Measurements from ENCODE around the gene TRPM3.

Gene TRPM3

DNA sequence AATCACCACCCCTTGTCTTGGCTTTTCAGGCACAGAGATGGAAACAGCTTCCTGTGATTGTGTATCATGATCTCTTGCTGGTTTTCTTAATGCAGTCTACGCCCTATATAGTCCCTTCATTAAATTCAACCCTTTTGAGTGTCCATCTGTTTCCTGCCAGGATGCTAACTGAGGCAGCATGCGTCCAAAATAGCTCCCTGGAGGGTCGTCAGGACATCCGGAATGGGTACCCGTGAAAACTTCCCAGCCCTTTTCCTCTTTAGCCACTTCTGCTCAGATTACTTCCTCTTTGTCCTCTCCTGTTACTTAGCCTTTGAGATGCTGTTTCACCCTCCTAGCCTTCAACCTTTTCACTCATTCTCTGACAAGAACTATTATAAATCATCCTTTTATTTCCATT, 627.2 kb downstream of the TRPM3 start:
- H2AFZ ChIP-seq (ENCODE audit: insufficient read depth, low read length, poor library complexity) = no peak overlapping the region
- H3K36me3 ChIP-seq (ENCODE audit: control insufficient read depth in 1 of 2, insufficient read depth in 2 of 2, low read length in 2 of 2) = no peaks in the 10 kb centered on the region
- H2AK5ac ChIP-seq (ENCODE audit: low read length) = no peak overlapping the region
- no peak overlapping the region for H2BK5ac ChIP-seq (ENCODE audit: low read depth, low read length, poor library complexity)
- H3K79me1 ChIP-seq (ENCODE audit: low read length) = no peaks in the 10 kb centered on the region
- no peaks in the 10 kb centered on the region for H3K79me2 ChIP-seq (ENCODE audit: control insufficient read depth, insufficient read depth, low read length, poor library complexity)
- H3K18ac ChIP-seq (ENCODE audit: low read length) = no peak overlapping the region
- H3K14ac ChIP-seq (ENCODE audit: low read length) = no peak overlapping the region
- H4K12ac ChIP-seq (ENCODE audit: low read depth, low read length) = no peak overlapping the region
- H3K23ac ChIP-seq (ENCODE audit: low read length) = no peak overlapping the region
- no peak overlapping the region for H3K9ac ChIP-seq (ENCODE audit: low read length)
- no peak overlapping the region for H3K4me2 ChIP-seq (ENCODE audit: low read length)
- no peak overlapping the region for H4K91ac ChIP-seq (ENCODE audit: low read depth, low read length)
- no peak overlapping the region for H3K4ac ChIP-seq (ENCODE audit: low read depth, low read length)
- H2BK120ac ChIP-seq (ENCODE audit: insufficient read depth, low read length, poor library complexity) = no peak overlapping the region
- no peak overlapping the region for H3K27ac ChIP-seq (ENCODE audit: low read depth, low read length)
- no peak overlapping the region for H2BK12ac ChIP-seq (ENCODE audit: low read length)
- no peak overlapping the region for H4K8ac ChIP-seq (ENCODE audit: low read depth, low read length)
- no CpG with 5 or more reads among the region's 5 CpGs for WGBS (ENCODE audit: extremely low coverage, insufficient coverage, insufficient read length)
- no peak for DNase-seq
- no peaks in the 10 kb centered on the region for H3K4me1 ChIP-seq (ENCODE audit: control insufficient read depth in 1 of 2, insufficient read depth in 2 of 2, low read length in 2 of 2)
- H3K27me3 ChIP-seq (ENCODE audit: insufficient read depth, low read length) = no peaks in the 10 kb centered on the region
- H3K4me3 ChIP-seq (ENCODE audit: low read depth, low read length) = no peak overlapping the region
- H3K9me3 ChIP-seq (ENCODE audit: insufficient read depth, low read depth, low read length) = no peaks in the 10 kb centered on the region

DNA sequence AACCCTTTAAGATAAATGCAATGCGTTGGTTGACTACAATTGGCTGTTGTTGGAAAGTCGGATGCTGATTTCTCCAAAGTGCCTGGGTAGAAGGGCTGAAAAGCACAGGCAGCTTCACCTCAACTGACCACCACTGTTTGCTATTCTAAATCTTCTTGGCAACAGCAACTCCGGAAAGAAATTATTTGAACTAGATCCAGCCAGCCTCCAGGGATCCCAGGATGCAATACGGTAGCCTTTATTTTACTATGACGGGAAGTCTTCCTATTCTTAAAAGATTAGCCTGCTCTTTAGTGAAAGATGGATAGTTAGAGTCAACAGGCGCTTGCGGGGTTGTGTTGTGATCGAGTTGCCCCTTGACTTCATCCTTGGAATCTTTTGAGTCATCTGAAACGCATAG, 628.4 kb downstream of the TRPM3 start:
- Histone ChIP-seq H2AFZ (ENCODE audit: insufficient read depth, low read length, poor library complexity) (no peak overlapping the region), H3K9me3 (ENCODE audit: insufficient read depth, low read depth, low read length) (no peaks in the 10 kb centered on the region)

DNA sequence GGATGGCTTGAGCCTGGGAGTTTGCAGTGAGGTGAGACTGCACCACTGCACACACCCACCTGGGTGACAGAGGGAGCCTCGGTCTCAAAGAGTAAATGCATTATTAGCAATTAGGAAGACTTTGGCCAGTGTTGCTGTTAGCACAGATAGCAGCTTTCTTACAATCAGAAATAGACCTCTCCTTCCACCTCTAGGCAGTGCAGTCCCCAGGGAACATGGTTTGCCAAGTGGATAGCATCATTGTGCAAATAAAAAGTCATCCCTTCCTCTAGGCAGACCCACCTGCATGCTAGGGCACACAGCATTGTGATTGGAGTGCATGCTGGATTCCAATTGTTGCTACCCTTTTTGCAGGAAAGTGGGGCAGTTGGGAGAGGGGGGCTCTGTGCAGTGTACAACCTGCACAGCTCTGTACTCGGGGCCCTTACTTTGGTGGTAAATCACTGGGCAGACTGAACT, 629.1 kb downstream of the TRPM3 start:
- Histone ChIP-seq H3K4me2 (ENCODE audit: low read length) (no peak overlapping the region), H4K91ac (ENCODE audit: low read depth, low read length) (no peak overlapping the region), H3K4me1 (ENCODE audit: control insufficient read depth in 1 of 2, insufficient read depth in 2 of 2, low read length in 2 of 2) (no peaks in the 10 kb centered on the region), H2AFZ (ENCODE audit: insufficient read depth, low read length, poor library complexity) (no peak overlapping the region), H3K9me3 (ENCODE audit: insufficient read depth, low read depth, low read length) (no peaks in the 10 kb centered on the region), H3K27me3 (ENCODE audit: insufficient read depth, low read length) (no peaks in the 10 kb centered on the region), H2BK12ac (ENCODE audit: low read length) (no peak overlapping the region), H4K8ac (ENCODE audit: low read depth, low read length) (no peak overlapping the region), H3K79me1 (ENCODE audit: low read length) (no peaks in the 10 kb centered on the region), H3K36me3 (ENCODE audit: control insufficient read depth in 1 of 2, insufficient read depth in 2 of 2, low read length in 2 of 2) (no peaks in the 10 kb centered on the region), H4K12ac (ENCODE audit: low read depth, low read length) (no peak overlapping the region), H3K27ac (ENCODE audit: low read depth, low read length) (no peak overlapping the region), H2AK5ac (ENCODE audit: low read length) (no peak overlapping the region), H3K18ac (ENCODE audit: low read length) (no peak overlapping the region), H3K23ac (ENCODE audit: low read length) (no peak overlapping the region), H2BK120ac (ENCODE audit: insufficient read depth, low read length, poor library complexity) (no peak overlapping the region), H3K14ac (ENCODE audit: low read length) (no peak overlapping the region), H3K4ac (ENCODE audit: low read depth, low read length) (no peak overlapping the region), H3K79me2 (ENCODE audit: control insufficient read depth, insufficient read depth, low read length, poor library complexity) (no peaks in the 10 kb centered on the region), H3K4me3 (ENCODE audit: low read depth, low read length) (no peak overlapping the region), H2BK5ac (ENCODE audit: low read depth, low read length, poor library complexity) (no peak overlapping the region), H3K9ac (ENCODE audit: low read length) (no peak overlapping the region)
- WGBS (ENCODE audit: extremely low coverage, insufficient coverage, insufficient read length) = no CpG with 5 or more reads among the region's 2 CpGs
- no peak for DNase-seq

More for the DNA sequence above, 628.4 kb downstream of the TRPM3 start:
- no CpG with 5 or more reads among the region's 9 CpGs for WGBS (ENCODE audit: extremely low coverage, insufficient coverage, insufficient read length)
- H3K27ac ChIP-seq (ENCODE audit: low read depth, low read length) = no peak overlapping the region
- no peak overlapping the region for H4K91ac ChIP-seq (ENCODE audit: low read depth, low read length)
- H3K14ac ChIP-seq (ENCODE audit: low read length) = no peak overlapping the region
- H2BK120ac ChIP-seq (ENCODE audit: insufficient read depth, low read length, poor library complexity) = no peak overlapping the region
- no peaks in the 10 kb centered on the region for H3K36me3 ChIP-seq (ENCODE audit: control insufficient read depth in 1 of 2, insufficient read depth in 2 of 2, low read length in 2 of 2)
- H2BK12ac ChIP-seq (ENCODE audit: low read length) = no peak overlapping the region
- H2BK5ac ChIP-seq (ENCODE audit: low read depth, low read length, poor library complexity) = no peak overlapping the region
- H3K4me1 ChIP-seq (ENCODE audit: control insufficient read depth in 1 of 2, insufficient read depth in 2 of 2, low read length in 2 of 2) = no peaks in the 10 kb centered on the region
- H3K27me3 ChIP-seq (ENCODE audit: insufficient read depth, low read length) = no peaks in the 10 kb centered on the region
- no peak overlapping the region for H3K4me3 ChIP-seq (ENCODE audit: low read depth, low read length)
- no peak overlapping the region for H2AK5ac ChIP-seq (ENCODE audit: low read length)
- no peak overlapping the region for H3K4me2 ChIP-seq (ENCODE audit: low read length)
- H3K79me1 ChIP-seq (ENCODE audit: low read length) = no peaks in the 10 kb centered on the region
- H3K23ac ChIP-seq (ENCODE audit: low read length) = no peak overlapping the region
- H3K4ac ChIP-seq (ENCODE audit: low read depth, low read length) = no peak overlapping the region
- DNase-seq = no peak
- H3K79me2 ChIP-seq (ENCODE audit: control insufficient read depth, insufficient read depth, low read length, poor library complexity) = no peaks in the 10 kb centered on the region
- no peak overlapping the region for H4K12ac ChIP-seq (ENCODE audit: low read depth, low read length)
- H4K8ac ChIP-seq (ENCODE audit: low read depth, low read length) = no peak overlapping the region
- H3K9ac ChIP-seq (ENCODE audit: low read length) = no peak overlapping the region
- H3K18ac ChIP-seq (ENCODE audit: low read length) = no peak overlapping the region

- Histone ChIP-seq H3K79me2 (ENCODE audit: control insufficient read depth, insufficient read depth, low read length, poor library complexity) (no peaks in the 10 kb centered on the region), H3K23ac (ENCODE audit: low read length) (no peak overlapping the region), H2AK5ac (ENCODE audit: low read length) (no peak overlapping the region), H3K14ac (ENCODE audit: low read length) (no peak overlapping the region), H2BK12ac (ENCODE audit: low read length) (no peak overlapping the region), H3K4me1 (ENCODE audit: control insufficient read depth in 1 of 2, insufficient read depth in 2 of 2, low read length in 2 of 2) (no peaks in the 10 kb centered on the region), H4K91ac (ENCODE audit: low read depth, low read length) (no peak overlapping the region), H3K9ac (ENCODE audit: low read length) (no peak overlapping the region), H3K4ac (ENCODE audit: low read depth, low read length) (no peak overlapping the region), H3K9me3 (ENCODE audit: insufficient read depth, low read depth, low read length) (no peaks in the 10 kb centered on the region), H3K27me3 (ENCODE audit: insufficient read depth, low read length) (no peaks in the 10 kb centered on the region), H3K79me1 (ENCODE audit: low read length) (no peaks in the 10 kb centered on the region), H3K36me3 (ENCODE audit: control insufficient read depth in 1 of 2, insufficient read depth in 2 of 2, low read length in 2 of 2) (no peaks in the 10 kb centered on the region), H3K18ac (ENCODE audit: low read length) (no peak overlapping the region), H3K4me2 (ENCODE audit: low read length) (no peak overlapping the region), H2BK120ac (ENCODE audit: insufficient read depth, low read length, poor library complexity) (no peak overlapping the region), H4K8ac (ENCODE audit: low read depth, low read length) (no peak overlapping the region), H4K12ac (ENCODE audit: low read depth, low read length) (no peak overlapping the region), H3K27ac (ENCODE audit: low read depth, low read length) (no peak overlapping the region), H2AFZ (ENCODE audit: insufficient read depth, low read length, poor library complexity) (no peak overlapping the region), H2BK5ac (ENCODE audit: low read depth, low read length, poor library complexity) (no peak overlapping the region), H3K4me3 (ENCODE audit: low read depth, low read length) (no peak overlapping the region)
- no peak for DNase-seq
- WGBS (ENCODE audit: extremely low coverage, insufficient coverage, insufficient read length) = no CpG with 5 or more reads among the region's 8 CpGs
Observed at GRCh38 chr9:70491426-70492318, 629.7 kb downstream of the TRPM3 start.
